Right ventricle myocardium inferior (tissue), 1 donor: ENCODE data around the gene FBXW4. TPM values are rescaled to one million over a fixed set of nuclear protein-coding genes. Genes with fewer than 3 reads are reported as not detected.

Experiments used
- ATAC-seq: fragments of 200-7000 bp; cut with Tn5 transposase; one replicate; pipeline ENCODE4 v1.9.1; 2020; ENCODE audit warnings: mild to moderate bottlenecking, moderate library complexity
- DNase-seq: peaks from one replicate; pipeline ENCODE4 v3.0.0; 2021; ENCODE audit errors: missing footprints
- intact Hi-C: fragments of 100-400 bp; cut with DNase I; formaldehyde crosslinking; loops from one replicate; pipeline ENCODE4 v1.11.0; 2022
- total RNA-seq: library from RNA; stranded (reverse); fragmentation: NEBNext Ultra II Directional; extraction: Animal tissue kit (Norgen Biotek cat#: 25700); gene quantifications from one replicate; pipeline ENCODE4 v1.2.1, GENCODE V29; 2021
- donor health status: DM: no; HTN: yes; CAD: no; lungs with severe emphysema.

FBXW4 gene
- total RNA-seq, 1 donor from 2014 or later: 93.2 TPM

- intact Hi-C loops: loop anchor here (5.0 kb wide), 1 partner anchor 42 kb away; no protein-coding TSS in a partner anchor
- ATAC-seq (peak; percentile 90), DNase-seq (no peak)
These were observed 64.9 kb downstream of the FBXW4 start for GRCh38 chr10:101629837-101630632.

DNA sequence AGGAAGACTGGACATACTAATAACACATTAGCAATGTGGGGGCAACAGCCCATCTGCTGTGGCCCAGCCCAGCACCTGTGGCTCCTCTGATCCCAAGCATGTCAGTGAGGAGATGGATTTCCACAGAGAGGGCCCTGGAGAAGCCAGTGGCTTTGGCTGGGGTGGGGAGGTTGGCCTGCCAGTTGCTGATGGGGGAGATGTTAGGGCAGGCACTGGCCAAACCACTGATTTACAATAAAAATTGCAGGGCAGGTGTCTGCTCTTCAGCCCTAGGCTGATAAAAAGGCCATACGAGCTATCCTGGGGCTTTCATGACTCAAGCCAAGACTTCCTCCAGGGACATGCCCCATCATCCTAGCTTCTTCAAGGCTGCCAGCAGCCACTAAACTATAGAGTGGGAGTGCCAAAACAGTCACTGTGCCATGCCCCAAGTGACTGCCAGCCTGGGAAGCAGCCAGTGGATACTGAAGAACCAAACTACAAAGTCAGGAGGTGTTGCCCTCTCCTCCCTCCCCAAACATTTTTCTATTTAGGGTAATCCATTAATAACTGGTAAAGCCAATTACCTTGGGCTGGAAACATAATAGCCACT is 69.1 kb downstream of the FBXW4 start:
- intact Hi-C loops: loop anchor here (5.0 kb wide), 1 partner anchor 46 kb away; no protein-coding TSS in a partner anchor
- DNase-seq (no peak), ATAC-seq (peak; percentile 29)

DNA sequence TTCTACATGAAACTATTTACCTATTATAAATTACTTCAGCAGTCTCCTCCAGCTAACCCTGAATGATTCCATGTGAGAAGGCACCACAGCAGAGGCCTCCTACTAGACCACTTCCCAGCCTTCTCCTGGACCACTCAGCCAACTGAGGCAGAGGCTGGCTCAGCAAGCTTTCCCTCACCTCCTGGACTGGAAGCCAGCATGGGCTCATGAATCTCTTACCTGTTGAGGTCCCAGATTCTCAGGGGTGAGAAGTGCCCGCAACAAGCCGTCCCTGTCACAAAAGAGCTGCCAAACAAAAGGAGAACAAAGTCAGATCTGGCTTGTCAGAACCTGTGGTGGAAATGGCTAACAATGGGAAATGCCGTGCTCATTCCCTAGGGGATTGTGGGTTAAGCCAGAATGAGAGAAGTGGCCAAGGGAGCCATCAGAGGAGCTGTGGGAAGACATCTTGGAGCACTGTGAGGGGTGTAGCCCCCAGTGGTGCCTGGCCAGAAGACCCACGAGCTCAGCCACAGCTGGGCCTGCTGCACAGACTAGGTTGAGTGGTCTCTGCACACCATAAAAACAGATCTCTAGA is 70.4 kb downstream of the FBXW4 start:
- intact Hi-C loops: loop anchor here (5.0 kb wide), 1 partner anchor 48 kb away; no protein-coding TSS in a partner anchor
- ATAC-seq (no peak), DNase-seq (no peak)

DNA sequence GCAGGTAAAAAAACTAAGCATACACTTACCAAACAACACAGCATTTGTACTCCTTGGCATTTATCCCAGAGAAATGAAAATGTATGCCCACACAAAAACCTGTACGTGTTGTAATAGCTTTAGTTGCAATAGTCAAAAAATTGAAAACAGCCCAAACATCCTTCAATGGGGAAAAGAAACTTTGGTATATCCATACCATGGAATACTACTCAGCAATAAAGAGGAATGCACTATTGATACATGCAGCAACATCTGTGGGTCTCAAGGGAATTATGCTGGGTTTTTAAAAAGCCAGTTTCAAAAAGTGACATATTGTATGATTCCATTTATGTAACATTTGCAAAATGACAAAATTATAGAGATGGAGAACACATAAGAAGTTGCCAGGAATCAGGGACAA is 71.4 kb downstream of the FBXW4 start:
- DNase-seq (no peak), ATAC-seq (no peak)
- intact Hi-C loops: no loop called here

- intact Hi-C loops: no loop called here
- no peak for DNase-seq
- no peak for ATAC-seq
These were observed 75.0 kb downstream of the FBXW4 start for GRCh38 chr10:101619983-101620382.

DNA sequence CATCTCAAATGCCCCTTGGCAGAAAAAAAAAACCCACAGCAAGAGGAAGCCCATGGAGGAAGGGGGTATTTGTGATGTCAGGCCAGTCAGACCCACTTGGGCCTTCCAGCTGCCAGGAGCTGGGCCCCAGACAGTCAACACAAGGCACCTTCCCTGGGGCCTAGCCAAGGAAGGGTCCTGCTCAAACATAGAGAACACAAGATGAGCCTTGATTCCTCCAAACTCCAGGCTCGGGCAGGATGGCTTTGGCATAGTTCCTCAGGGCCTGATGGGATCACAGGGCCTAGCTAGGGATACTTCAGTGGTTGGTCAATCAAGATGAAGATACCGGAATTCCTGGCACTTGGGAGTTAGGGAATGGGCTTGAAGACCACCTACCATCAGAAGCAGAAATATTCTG is 76.1 kb downstream of the FBXW4 start:
- no peak for ATAC-seq

GRCh38 chr10:101617824-101618568 is 77.0 kb downstream of the FBXW4 start:
- DNase-seq: no peak
- ATAC-seq: no peak
- intact Hi-C loops: no loop called here

More for the DNA sequence above, 76.1 kb downstream of the FBXW4 start:
- DNase-seq: no peak
- intact Hi-C loops: no loop called here

DNA sequence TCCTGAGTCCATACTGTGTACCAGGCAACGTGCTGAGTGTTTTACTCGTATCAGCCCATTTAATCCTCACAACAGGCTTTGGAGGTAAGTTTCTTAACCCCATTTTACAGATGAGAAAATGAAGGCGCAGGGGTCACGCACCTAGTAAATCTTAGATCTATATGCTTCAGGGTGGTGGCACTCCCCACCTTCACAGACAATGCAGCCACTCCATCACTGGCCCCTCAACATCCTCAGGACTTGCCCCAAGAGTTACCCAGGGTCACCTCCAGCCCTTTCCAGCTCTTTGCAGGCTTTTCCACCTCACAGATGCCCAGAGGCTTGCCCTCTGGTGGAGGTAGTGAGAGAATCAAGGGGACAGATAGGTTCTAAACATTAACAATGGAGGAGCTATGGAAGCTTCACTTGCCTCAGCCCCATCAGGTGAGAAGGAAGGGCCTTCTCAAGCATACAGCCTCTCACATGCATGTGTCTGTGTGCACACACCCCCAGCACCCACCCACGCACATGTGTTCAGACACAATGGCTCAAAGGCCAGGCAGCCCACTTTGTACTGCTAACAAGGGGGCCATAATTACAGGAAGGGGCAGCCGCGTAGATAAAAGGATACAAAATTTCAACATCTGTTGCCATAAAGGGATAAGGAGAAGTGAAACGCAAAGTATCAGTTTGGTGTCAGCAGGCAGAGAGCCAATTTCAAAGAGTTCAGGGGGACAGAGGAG is 77.7 kb downstream of the FBXW4 start:
- ATAC-seq (no peak), DNase-seq (no peak)
- intact Hi-C loops: no loop called here

DNA sequence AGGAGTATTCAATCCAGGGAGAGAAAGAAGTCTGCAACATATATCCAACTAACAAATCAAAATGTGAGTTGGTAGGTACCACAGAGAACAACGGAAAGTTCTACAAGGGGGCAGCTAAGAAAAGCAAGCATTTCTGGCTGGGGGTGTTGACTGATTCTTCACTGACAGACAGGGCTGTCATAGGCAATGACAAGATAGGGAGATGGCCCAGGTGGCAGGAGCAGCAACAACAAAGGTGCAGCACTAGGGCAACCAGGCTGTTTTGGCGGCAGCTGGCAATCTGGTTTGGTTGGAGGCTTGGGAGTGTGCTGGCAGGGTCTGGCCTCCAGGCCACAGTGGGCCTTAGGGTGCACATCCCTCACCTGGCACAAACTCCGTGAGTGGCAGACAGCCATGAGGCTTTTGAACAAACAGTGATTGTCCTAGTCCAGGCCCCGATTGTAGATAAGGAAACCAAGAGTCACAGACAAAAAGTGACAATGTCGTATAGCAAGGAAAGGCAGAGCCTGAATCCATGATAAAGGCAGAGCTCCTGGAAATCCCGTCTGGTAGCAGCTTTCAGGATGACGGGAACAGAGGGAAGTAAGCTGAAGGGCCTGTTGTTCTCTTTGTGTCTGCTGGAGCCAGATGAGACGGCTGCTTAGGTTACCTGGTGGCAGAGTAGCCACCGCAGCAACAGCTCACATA is 78.4 kb downstream of the FBXW4 start:
- intact Hi-C loops: no loop called here
- DNase-seq: no peak
- ATAC-seq: peak; percentile 24

DNA sequence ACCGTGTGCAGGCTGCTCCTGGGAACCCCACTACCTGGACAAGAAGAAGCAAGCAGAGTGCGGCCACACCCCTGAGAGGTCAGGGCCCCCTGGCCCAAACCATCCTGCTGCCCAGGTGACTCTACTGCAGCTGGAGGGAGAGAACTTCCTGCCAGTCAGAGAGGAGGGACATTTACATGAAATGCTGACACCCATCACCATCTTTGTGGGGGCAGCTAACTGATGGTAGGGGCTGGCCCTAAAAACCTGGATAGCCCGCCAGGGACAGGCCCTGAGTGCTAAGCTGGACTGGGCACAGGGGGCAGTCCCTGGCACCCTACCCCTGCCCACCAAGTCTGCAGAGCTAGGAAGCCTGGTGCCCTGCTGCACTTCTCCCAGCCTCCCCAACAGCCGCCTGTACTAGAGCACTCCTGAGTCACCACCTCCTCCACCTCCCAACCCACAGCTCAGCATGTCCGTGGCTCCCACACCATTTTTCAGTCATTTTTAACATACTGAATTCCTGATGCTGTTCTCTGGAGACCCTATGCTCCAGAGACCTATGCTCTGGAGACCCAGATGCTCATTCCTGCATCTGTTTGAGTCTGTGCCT is 79.3 kb downstream of the FBXW4 start:
- intact Hi-C loops: no loop called here
- ATAC-seq (no peak), DNase-seq (no peak)

DNA sequence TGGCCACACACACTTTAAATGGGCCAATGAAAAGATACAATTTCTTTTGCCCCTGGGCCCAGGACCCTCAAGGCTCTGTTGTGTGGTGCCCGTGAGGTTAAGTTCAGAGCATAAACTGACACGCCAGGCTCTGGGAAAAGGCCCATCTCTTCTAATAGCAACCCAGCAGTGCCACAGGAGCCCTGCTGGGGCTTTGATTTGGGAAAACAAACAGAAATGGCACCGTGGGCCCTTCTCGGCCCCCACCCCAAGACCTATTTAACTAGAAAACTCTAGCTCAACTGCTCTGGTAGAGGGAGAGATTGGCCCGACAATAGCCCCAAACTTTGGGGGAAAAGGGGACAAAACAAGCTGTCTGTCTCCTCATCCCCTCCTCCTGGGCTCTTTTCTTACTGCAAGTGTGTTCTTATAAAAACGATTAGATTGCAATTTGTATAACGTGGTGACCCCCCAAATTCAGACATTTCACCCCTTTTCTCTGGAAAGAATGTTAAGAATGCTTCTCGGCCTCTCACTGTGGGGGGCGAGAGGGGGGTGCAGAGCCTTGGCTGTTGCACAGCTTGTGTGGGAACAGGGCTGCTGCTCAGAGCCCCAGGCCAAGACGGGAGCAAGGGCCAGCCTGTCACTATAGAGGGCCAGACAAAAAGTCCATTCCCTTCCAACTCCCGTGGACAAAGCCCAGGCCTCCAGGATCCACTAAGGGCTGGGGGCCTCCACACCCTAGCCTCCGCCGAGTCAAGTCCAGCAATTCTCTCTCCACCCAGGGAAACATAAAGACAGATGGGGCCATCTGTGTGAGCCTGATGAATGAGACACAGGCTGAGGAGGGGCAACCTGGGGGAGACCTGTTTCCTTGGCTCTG is 80.1 kb downstream of the FBXW4 start:
- no peak for DNase-seq

DNA sequence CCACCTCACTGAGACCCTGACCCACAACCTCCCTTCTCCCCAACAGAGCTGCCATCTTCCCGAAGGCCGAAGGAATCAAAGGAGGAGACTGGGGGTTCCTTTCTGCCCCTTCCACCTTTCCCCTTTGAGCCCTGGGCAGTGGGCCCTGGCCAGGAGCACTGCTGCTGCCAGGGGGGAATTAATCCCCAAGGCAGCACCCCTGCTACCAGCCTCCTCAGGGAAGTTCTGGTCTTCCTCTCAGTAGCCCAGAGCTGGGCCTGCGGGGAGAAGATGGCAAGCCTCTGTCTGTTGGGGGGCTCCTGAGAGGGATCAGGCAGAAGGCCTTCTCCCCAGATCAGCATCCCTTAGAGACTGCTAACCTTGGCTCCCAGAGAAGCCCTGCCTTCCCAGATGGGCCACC is 81.3 kb downstream of the FBXW4 start:
- no peak for DNase-seq
- intact Hi-C loops: no loop called here
- ATAC-seq: no peak

More for the DNA sequence above, 80.1 kb downstream of the FBXW4 start:
- intact Hi-C loops: no loop called here
- no peak for ATAC-seq

DNA sequence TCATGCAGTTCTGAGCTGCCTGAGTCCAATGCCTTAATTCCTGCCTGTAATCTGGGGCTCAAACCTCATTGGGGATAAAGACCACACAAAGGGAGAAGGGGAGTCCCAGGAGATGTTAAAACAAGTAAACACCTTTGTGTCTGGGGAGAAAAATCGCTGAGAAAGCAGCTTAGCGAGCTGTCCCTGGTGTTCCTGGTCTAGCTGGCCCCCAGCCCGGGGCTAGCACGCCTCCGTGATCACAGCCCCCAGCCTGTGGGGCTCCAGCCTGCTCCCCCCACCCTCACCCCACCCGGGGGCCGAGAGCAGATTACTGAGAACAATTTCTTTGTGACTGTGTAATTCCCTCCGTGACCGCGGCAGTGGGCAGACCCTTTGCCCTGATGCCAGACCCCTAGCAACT is 82.1 kb downstream of the FBXW4 start:
- intact Hi-C loops: no loop called here
- no peak for DNase-seq
- ATAC-seq: no peak

- no peak for DNase-seq
- ATAC-seq: no peak
- intact Hi-C loops: no loop called here
These were observed 82.9 kb downstream of the FBXW4 start for GRCh38 chr10:101612086-101612485.

DNA sequence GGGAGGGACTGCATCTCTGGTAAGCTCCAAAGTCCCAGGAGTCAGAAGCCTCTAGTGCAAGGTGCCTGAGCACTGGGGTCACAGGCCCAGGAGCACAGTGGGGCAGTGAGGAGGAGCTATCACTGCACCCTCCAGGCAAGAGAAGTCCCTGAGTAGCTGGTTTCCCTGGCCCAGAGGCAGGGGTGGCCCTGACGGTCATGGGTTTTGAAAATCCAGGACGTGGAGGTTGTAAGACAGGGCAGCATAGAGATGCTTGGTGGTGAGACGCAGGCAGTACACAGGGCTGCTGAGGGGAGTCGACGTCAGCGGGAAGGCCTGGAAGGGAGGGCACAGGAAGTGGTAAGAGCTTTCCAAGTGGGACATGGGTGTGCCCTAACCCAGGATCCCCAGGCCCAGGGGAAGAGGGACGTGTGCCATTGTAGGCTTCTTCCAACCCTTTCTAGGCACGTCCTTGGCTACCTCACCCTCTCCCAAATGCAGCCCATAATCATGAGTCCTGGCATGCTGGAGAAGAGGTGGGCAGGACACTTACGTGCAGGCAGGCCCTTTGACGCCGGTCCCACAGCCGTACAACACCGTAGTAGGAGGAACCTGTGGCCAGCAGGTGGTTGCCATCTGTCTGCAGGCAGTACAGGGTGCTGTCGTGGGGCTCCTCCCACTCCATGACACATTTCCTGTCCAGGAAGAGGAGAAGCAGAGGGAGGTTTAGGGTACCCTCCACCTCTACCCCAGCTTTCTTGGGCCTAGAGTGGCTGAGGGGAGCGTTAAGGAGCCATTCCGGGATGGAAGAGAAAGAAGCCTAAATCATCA is 83.7 kb downstream of the FBXW4 start:
- ATAC-seq (no peak), DNase-seq (no peak)
- intact Hi-C loops: no loop called here

DNA sequence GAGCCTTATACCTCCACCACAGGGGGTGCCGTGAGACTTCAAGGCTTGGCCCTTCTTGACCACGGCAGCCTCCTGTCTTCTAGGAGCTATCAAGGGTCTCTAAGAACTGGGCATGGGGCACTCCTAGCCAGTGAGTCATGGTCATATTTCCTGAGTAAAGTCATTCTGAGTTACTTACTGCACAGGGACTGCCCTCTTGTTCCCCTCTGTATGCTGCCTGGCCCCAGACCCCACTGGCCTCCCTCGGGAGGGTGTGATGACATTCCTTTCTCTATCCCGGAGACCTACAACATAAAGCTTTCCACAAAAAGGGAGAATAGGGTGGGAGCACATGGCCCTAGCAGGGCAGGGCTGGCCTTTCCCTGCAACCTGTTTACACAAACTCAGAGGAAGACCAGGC is 85.5 kb downstream of the FBXW4 start:
- intact Hi-C loops: loop anchor here (10.0 kb wide), 1 partner anchor 85 kb away; the partner anchor contains the start of gene FBXW4
- DNase-seq (no peak), ATAC-seq (no peak)
